Stimulated activated CD8-positive, alpha-beta memory T cell treated with anti-CD3 and anti-CD28 coated beads, Interleukin-12 subunit alpha, Interleukin-12 subunit beta, amount 100 ng/mL, for 24 hours (primary cell): ENCODE data around the gene TBX1.

ENCODE experiments used
- DNase-seq: peaks from one replicate; pipeline ENCODE4 v3.0.0-alpha.2; 2020; ENCODE audit errors: extremely low read depth

The TBX1 gene

DNA sequence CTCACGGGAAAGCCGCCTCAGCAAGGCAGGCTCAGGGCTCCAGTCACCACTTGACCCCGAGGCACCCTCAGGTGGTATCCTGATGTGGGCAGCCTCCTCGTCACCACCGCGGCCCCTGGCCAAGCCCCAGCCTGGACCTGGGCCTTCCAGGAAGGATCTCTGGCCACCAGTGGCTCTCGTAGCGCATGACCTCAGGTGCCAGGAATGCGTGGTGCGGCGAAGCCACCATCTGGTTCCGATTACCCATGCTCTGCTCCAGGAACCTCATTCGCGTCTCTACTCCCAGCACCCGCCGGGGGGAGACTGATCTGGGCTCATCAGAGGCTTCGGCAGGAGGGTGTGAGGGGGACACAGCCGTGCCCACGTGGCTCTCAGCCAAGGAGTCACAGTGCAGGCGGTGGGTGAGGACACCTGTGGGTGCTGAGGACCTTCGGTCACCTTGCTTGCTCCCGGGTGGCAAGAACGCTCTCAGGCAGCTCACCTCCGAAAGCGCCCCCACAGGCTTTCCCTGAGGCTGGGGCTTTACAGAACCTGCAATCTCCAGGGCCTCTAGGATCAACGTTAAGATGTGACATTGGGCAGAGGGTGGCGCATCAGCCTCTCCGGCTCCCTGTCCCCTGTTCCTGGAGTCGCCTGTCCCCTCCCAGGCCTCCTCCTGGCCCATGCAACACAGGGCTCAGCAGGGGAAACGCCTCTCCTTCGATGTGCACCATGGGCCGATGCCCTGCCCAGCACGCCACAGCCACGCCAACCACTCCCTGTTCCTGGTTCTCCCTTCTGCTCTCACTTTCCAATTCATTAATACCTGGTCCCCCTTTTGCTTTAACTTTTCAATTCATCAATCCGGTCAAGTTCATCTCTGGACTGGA lies 39.0 kb downstream of the TBX1 start:
- DNase-seq: no peak

DNA sequence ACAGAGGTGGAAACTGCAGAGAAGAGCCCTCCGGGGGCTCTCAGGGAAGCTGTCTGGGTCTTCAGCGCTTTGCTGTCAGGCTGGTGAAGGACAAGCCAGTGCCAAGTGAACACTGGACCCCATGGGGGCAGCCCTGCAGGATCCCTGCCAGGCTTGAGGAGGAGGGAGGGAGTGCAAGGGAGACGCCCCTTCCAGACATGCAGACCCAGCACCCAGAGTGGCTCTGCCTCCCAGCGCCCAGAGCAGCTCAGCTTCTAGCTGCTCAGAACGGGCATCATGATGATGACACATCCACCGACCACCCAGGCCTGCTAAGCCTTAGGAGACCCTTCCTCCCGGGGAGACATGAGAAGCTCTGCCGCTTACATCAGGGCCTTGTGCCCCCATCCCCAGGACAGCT lies 39.7 kb downstream of the TBX1 start:
- no peak for DNase-seq

DNA sequence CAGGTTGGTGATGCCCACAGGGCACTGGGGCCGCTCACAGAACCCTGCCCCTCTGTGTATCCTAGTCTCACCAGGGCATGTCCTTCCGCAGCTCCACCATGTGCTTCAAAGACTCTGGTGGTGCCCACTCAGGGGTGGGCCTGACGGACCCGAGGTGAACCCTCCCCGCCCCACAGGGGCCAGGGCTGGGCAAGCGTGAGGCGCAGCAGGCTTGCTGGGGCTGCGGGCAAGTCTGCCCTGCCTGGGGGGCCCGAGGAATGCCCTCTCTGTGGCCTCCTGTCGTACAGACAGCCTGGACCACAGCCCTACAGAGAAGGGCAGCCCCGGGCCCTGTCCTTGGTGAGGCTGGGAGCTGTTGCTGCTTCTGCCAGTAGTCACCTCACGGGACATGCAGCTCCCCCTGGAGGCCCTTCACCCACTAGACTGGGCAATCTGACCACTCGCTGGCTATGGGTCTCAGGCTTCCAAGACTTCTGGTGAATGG lies 40.2 kb downstream of the TBX1 start:
- no peak for DNase-seq

DNA sequence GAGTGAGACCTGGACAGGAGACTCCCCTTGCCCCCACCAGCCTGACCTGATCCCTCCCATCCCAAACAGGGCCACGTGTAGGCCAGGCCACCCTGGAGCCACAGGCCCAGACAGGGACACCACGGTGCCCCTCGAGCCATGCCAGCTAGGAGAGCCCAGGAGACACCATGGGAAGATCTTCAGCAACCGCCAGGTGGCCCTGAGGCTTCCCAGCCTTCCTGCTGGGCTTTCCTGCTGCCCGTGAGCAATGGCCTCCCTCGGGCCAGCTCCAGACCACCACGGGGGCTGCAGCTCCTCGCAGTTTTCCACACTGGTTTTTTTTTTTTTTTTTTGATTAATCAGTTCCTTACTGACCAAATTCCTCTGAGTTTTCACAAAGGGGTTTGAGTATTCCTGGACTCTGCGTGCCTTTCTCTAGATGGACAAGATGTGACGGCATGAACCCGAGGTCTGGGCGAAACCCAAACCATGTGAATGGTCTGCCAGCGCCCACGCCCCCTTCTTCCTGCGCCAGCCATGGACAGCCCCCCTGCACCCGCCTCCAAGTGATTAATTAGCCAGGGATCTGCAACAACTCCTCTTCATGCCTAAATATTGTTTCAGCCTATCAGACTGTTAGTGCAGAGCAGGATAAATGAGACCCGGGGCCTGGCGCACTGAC lies 40.9 kb downstream of the TBX1 start:
- DNase-seq: no peak

DNA sequence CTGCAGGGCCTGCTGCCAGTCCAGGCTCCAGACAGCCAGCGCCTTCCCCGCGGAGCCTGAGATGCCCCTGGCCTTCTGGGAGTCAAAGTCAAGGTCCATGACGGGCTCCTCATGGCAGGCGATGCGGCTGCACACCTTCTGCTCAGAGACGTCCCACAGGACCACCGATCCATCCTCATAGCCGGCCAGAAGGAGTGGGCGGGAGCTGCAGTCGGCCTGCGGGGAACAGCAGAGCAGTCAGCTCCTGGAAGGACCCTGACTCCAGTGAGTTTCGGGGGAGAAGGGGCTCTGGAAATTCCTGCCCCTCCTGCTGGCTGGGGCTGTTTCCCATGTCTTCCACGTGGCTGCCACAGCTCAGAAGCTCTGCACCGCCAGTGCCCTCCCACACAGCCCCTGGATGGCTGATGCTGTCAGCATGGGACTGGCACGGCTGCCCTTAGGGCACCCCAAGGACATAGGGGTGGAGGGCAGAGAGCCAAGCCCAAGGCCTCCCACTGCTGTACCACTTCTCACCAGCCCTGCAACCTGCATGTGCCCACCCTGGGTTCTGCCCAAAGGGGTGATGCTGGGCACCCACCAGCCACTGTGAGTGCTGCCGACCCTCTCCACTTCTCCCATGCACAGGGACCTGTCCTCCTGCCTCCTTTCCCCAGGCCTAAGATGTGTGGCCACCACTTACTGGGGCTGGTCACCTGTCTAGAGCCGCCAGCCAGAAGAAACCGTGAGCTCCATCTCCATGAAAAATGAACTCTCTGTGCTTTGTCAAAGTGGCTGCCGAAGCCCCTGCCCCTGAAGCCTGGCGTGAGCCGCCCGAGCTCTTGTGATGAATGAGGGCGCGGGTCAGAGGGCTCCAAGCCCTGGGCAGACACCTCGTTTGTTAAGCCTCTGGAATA lies 41.7 kb downstream of the TBX1 start:
- no peak for DNase-seq

DNA sequence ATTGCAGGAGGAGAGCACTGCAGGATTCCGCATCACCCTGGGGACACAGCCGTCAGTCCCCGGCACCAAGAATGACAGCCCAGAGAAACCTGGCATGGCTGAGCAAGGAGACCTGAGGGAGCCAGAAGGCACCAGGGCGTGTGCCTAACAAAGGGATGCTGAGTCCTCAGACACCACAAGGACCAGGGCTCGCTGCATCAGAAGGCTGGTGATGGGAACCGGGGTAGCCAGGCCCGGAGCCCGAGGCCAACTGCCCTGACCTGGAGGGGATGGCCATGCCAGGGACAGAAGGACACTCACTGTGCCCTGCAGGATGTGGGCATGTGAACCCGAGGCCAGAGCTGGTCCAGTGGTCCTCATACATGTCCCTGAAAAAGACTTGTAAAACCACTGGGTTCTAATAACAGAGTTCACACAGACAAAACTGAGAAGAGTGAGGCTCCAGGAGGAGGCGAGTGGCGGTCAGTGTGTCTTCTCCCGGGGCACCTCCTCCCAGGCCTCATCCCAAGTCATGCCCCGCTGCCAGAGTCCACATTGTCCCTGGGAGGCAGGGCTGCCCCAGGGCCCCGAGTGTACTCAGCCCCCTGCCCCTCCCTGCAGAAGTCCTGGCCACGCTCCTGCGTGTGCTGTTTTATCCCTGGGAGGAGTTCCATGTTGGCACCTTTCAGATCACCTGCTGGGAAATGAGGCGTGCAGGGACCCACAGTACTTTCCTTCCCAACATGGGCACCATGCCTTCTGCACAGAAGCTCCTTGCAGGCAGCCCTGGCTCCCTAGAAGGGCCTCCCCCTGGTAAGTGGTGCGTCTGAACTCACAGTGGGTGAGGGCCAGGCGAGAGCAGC lies 42.5 kb downstream of the TBX1 start:
- DNase-seq: no peak

DNA sequence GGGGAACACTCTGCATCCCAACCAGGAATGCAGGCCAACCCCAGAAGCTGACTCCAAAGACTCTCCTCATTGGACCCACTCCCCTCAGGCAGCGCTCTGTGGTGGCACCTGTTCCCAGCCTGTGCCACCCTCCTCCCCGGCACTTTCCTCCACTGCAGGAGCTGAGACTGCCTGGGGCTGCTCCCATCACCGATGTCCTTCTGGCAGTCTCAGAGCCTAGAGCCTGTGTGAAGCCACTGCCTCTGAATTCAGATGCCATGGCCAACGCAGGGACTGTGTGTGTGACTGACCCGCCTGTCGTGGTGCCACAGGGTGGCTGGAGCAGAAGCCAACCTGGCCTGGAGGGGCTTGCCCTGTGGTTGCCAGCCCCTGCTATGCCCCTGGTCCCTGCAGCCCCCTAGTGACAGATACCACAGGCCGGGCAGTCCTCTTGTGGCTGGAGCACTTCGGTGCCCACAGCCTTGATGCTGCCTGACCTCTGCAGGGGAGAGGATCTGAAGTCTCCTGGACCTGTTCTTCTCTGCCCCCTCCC lies 43.2 kb downstream of the TBX1 start:
- no peak for DNase-seq

DNA sequence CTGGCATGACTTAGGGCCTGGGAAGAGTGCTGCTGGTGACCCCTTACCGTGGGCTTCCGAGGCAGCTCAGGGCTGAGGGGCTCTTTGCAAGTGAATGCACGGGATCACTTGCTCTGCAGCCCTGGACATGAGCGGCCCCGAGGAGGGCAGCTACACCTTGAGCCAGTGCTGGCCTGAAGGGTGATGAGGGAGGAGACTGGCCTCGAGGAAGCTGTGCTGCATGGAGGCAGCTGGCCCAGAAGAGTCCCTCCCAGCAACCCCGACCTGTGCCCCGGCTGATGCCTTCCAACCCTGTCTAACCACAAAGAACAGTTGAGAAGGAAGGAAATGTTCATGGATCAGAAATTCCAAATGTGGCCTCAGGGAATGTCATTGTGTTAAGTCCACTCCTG lies 45.2 kb downstream of the TBX1 start:
- DNase-seq: no peak

DNA sequence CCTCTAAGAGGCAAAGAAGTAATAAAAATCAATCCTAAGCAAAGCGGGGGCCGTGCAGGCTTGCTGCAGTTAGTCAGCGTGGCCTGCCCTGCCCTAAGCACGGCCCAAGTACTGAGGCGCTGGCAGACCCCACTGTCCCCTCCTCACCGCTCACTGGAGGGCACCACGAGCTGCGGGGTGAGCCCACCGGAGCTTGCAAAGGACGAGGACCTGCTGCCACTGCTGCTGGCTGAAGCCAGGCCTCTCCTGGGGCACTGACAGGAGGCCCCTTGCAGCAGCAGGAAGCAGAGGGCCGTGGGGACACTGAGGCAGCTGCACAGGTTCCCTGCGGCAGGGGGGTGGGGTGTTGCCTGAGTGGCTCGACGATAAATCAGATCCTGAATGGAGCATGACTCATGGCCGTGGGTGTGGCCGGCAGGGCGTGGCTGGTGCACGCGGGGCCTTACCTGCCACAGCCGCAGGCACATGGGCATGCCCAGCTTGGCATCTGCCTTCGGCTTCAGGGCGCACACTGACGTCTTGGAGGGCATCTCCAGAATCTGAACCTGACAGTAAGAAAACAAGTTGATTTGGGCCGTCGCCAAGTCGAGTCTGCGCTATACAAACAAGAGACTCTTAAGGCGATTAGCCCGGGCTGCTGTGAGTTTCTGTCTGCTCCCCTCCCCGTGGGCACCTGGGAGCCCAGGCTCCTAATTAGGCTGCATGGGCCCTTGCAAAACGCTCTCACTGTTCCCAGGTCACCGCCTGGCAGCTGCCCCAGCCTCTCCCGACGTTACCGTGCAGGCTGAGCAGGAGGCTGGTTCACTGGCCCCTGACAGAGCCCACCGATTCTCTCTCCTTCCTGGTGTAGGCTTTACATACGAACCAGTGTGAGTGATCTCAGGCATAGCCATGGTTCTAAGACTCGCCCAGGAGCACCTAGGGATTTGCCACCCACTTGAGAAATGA lies 45.9 kb downstream of the TBX1 start:
- DNase-seq: no peak

DNA sequence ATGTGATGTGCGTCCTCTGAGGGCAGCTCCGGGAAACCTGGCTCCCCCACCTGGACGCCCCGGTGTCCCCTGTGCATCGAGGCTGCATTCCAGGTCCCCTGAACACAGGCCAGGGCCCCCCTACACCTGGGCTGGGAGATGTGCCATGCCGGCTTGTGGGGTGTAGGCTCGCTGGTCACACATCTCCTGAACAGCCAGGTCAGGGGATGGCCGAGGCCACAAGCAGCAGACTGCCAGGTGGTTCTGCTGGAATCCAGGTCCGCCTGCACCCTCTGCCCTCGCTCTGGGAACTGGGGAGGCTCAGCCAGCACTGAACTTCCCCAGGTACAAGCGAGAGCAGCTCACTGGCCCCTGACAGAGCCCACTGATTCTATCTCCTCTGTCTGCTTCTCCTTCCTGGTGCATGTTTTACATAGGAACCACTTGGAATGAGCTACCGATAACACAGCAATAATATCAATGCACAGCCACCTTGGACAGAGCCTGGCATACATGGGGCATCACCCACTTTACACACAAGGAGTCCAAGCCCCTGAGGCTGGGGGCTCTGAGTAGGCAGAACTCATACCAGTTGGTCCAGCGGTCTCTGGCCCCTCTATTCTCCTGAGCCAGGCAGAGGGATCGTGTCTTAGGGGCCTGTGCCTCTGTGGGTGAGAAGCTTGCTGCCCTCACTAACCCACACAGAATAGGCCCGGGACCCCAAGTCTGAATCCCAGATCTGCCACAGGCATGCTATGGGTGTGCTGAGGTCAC lies 46.8 kb downstream of the TBX1 start:
- no peak for DNase-seq

DNA sequence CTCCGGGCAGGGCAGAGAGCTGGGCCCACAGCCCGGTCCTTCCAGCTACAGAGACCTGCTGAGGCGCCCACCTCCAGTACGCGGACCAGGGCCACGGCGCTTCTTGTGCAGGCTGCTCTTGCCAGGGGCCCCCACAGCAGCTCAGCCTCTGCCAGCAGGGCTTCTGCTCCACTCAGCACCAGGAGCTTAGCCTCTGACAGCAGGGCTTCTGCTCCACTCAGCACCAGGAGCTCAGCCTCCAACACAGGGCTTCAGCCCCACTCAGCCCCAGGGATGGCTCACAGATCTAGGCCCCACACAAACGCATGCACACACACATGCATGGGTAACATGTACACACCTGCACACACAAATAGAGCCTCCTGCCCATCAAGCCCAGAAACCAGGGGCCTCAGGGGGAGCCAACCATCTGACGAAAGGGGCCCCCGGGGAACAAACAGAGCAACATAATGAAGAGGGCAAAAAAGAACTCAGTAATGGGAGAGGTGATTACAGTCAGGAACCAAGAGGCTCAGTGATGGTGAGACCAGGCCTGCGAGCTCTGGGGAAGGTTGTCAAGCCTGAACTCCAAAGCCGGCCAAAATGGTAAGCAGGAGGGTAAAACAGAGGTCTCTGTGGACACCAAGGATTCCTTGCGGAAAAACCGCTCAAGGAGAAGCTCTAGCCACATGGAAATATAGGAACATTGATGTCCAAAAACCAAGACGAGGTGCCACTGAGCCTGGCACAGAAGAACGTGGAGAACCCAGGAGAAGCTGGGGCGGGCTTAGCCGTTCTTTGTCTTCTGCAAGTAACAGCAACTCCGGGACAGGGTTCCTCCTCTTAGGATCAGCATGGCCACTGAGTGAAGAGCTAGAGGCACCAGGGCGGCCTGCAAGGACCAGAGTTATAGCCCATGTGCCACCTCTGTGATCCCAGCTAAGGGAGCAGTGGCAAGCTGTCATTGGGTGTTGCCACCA lies 47.6 kb downstream of the TBX1 start:
- DNase-seq: no peak

DNA sequence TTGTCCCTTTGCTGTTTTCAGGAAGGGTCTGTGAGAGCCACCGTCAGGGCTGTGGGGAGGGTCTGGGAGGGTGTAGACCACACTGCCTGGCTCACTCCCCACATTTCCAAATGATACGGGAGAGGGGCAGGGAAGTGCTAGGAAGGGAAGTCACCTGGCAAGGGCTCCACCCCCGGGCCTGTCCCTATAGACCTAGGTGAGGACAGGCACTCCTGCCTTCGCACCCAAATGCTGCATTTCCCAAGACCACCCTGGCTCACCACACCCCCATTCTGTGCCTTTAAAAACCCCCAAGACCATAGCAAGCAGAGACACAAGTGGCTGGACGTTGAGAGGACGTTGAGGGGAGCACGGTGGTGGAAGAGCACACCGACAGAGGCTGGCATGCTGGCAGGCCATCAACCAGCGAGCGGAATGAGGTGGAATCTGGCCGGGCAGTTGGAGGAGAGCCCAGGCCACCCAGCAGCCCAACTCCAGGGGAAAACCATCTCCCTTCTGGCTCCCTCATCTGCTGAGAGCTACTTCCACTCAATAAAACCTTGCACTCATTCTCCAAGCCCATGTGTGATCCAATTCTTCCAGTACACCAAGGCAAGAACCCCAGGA lies 48.4 kb downstream of the TBX1 start:
- DNase-seq: no peak

DNA sequence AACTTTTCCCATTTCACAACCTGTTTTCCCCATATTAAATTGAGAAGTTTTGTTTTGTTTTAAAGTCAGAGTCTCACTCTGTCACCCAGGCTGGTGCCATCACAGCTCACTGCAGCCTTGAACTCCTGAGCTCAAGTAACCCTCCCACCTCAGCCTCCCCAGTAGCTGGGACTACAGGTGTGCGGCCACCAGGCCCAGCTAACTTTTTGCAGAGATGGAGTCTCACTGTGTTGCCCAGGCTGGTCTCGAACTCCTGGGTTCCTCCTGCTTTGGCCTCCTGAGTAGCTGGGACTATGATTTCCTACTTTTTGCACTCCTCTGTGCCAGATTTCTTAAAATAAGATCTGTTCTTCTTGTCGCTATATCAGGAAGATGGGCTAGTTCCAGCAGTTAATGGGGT lies 49.2 kb downstream of the TBX1 start:
- DNase-seq: no peak

DNA sequence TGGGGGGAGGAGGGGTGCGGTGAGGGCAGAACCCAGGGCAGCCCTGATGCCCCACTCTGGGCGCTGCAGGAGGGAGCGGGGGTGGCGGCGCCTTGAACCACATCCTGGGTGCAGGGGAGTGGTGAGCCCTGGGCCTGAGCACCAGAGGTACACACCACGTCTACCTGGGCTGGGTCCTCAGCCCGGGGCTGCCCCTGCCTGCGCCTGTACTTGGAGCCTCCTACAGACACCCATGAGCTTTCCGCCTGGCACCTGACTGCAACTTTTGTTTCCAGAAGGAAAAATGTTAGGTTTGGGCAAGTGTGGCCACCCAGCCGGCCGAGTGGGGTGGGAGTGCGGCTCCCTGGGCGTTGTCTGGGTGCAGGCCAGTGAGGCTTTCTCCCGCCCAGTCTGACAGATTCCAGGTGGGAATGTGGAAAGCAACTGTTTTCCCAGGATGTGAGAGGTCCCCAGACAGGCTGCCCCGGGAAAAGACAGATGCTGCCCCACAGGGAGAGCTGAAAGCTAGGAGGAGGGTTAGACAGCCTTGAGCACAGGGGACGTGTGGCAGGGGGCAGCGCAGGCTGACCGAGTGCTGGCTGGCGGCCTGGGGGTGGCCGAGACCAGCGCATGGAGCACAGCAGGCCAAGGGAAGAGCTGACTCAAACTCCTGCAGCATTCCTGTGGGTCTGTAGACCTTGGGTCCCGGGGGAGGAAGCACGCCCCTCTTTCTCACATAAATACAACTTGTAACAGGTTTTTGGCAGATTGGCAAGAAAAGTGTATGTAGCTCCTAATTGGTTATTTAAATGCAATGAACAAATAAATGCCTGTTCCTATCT lies 50.0 kb downstream of the TBX1 start:
- no peak for DNase-seq

DNA sequence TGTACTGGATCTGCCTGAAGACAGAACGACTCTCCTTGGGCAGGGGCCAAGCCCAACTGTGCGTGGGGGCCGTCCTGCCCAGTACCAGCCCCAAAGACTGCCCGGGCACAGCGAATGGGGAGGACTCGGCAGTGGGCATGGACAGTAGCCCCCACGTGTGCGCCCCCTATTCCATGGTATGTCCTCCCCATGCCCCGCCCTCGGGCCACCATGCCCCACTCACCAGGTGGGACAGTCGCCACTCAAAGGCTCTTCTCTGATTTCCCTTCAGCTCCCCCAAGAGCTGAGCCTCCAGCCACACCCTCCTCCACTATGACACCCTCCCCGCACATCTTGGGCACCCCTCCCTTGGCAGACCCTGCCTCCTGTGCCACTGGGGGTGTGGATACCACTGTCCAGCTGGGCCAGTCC lies 50.6 kb downstream of the TBX1 start:
- DNase-seq: no peak
